ENCODE data around the gene RAET1E. TPM values are rescaled to one million over a fixed set of nuclear protein-coding genes. Genes with fewer than 3 reads are reported as not detected.
"Not testable (repeated sequence)": the region's sequence is repeated elsewhere in the genome, so short reads cannot be mapped to it uniquely, and the experiment has no call there.

The RAET1E gene
- total RNA-seq, 1 donor from 2014 or later, result 0.23 TPM

- not testable (repeated sequence) for DNase-seq (ENCODE audit: low spot score)
These were observed 35.5 kb downstream of the RAET1E start for GRCh38 chr6:149862424-149862738.

- DNase-seq (ENCODE audit: low spot score), result no peak
These were observed 36.1 kb downstream of the RAET1E start for GRCh38 chr6:149861603-149862423.

- DNase-seq (ENCODE audit: low spot score), result no peak
These were observed 36.9 kb downstream of the RAET1E start for GRCh38 chr6:149860834-149861602.

GRCh38 chr6:149860513-149860833, 37.4 kb downstream of the RAET1E start:
- no peak for DNase-seq (ENCODE audit: low spot score)

GRCh38 chr6:149859938-149860337, 38.0 kb downstream of the RAET1E start:
- DNase-seq (ENCODE audit: low spot score), result no peak

GRCh38 chr6:149859368-149859767, 38.5 kb downstream of the RAET1E start:
- no peak for DNase-seq (ENCODE audit: low spot score)

- DNase-seq (ENCODE audit: low spot score), result no peak
These were observed 40.4 kb downstream of the RAET1E start for GRCh38 chr6:149857541-149857940.

- no peak for DNase-seq (ENCODE audit: low spot score)
These were observed 41.5 kb downstream of the RAET1E start for GRCh38 chr6:149856256-149856994.

GRCh38 chr6:149855741-149856140, 42.2 kb downstream of the RAET1E start:
- DNase-seq (ENCODE audit: low spot score), result no peak

- DNase-seq (ENCODE audit: low spot score), result no peak
These were observed 42.8 kb downstream of the RAET1E start for GRCh38 chr6:149855040-149855654.

- DNase-seq (ENCODE audit: low spot score), result no peak
These were observed 43.4 kb downstream of the RAET1E start for GRCh38 chr6:149854532-149854931.

GRCh38 chr6:149854017-149854416, 43.9 kb downstream of the RAET1E start:
- DNase-seq (ENCODE audit: low spot score), result not testable (repeated sequence)

- DNase-seq (ENCODE audit: low spot score), result no peak
These were observed 45.0 kb downstream of the RAET1E start for GRCh38 chr6:149852881-149853280.

GRCh38 chr6:149852180-149852579, 45.7 kb downstream of the RAET1E start:
- DNase-seq (ENCODE audit: low spot score), result no peak

GRCh38 chr6:149851461-149852110, 46.3 kb downstream of the RAET1E start:
- no peak for DNase-seq (ENCODE audit: low spot score)

- DNase-seq (ENCODE audit: low spot score), result not testable (repeated sequence)
These were observed 49.6 kb downstream of the RAET1E start for GRCh38 chr6:149848343-149848742.

Other genes with a start within 250 kb of the RAET1E start
- 8.5 TPM for gene KATNA1, start 249.4 kb downstream of the RAET1E start, total RNA-seq
- gene LATS1, start 180.0 kb downstream of the RAET1E start, total RNA-seq, result 31.9 TPM
- gene NUP43, start 151.6 kb downstream of the RAET1E start, total RNA-seq, result 31.6 TPM
- gene PCMT1, start 148.4 kb downstream of the RAET1E start, total RNA-seq, result 50.9 TPM
- 50.0 TPM for gene LRP11, start 33.8 kb downstream of the RAET1E start, total RNA-seq
- gene RAET1G, start 25.0 kb upstream of the RAET1E start, total RNA-seq, result 0.52 TPM
- 0.14 TPM for gene ULBP2, start 43.9 kb upstream of the RAET1E start, total RNA-seq
- gene ULBP1, start 65.8 kb upstream of the RAET1E start, total RNA-seq, result 0.09 TPM
- gene RAET1L, start 127.4 kb upstream of the RAET1E start, total RNA-seq, result not detected
- 2.5 TPM for gene ULBP3, start 171.0 kb upstream of the RAET1E start, total RNA-seq
- 0.37 TPM for gene PPP1R14C, start 244.9 kb upstream of the RAET1E start, total RNA-seq

All from mucosa of gallbladder (tissue), 1 donor.